Right ventricle myocardium inferior (tissue), 1 donor: ENCODE results near the gene KDM6B. TPM values are rescaled to one million over a fixed set of nuclear protein-coding genes. Genes with fewer than 3 reads are reported as not detected.
"Not testable (repeated sequence)": the region's sequence is repeated elsewhere in the genome, so short reads cannot be mapped to it uniquely, and the experiment has no call there.

Experiments used
- ATAC-seq: fragments of 200-7000 bp; cut with Tn5 transposase; one replicate; pipeline ENCODE4 v1.9.1; 2020; ENCODE audit warnings: mild to moderate bottlenecking, moderate library complexity
- DNase-seq: peaks from one replicate; pipeline ENCODE4 v3.0.0; 2021; ENCODE audit errors: missing footprints
- intact Hi-C: fragments of 100-400 bp; cut with DNase I; formaldehyde crosslinking; loops from one replicate; pipeline ENCODE4 v1.11.0; 2022
- total RNA-seq: library from RNA; stranded (reverse); fragmentation: NEBNext Ultra II Directional; extraction: Animal tissue kit (Norgen Biotek cat#: 25700); gene quantifications from one replicate; pipeline ENCODE4 v1.2.1, GENCODE V29; 2021
- donor health status: DM: no; HTN: yes; CAD: no; lungs with severe emphysema.

The KDM6B gene
- total RNA-seq, 1 donor from 2014 or later, result 25.0 TPM

GRCh38 chr17:7856811-7857712 is 23.0 kb downstream of the KDM6B start, which contains the start of gene NAA38:
TSS of gene NAA38 (minus strand) at chr17:7857559. CDS start at chr17:7857463, 96 bp downstream.
- intact Hi-C loops, result loop anchor here (1.0 to 10.0 kb wide), 6 partner anchors 14 to 615 kb away; partner anchors contain the start of genes CD68, CNTROB, GABARAP and PER1
- ATAC-seq, result peak; percentile 91
- peak; percentile 97 for DNase-seq

DNA sequence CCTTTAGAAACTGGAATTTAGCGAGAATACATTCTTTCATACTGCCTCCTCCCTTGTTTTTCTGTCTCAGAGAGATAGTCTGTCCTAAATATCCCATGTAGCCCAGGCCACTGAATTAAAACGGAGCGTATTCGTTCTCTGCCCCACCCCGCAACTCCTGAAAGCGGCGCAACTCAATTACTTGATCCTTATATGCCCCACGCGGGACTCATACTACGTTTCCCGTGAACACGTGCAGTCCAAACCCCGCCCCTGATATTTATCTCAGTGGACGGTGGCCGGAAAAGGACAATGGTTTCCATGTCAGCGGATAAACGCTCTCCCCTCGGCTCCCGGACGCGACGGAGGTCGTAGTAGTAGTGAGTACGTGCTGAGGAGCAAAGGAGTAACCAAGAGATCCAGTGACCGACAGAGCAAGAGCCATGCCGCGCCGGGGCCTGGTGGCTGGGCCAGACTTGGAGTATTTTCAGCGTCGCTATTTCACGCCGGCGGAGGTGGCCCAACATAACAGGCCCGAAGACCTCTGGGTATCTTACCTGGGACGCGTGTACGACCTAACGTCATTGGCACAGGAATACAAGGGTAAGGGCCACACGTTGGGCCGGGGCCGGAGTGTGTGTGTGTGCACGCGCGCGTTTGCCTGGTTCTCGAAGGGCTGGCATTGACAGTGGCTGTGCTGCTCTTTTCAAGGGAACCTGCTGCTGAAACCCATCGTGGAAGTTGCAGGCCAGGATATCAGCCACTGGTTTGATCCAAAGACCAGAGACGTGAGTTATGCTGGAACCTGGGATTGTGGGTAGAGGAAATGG is 23.9 kb downstream of the KDM6B start, which contains the start of gene CYB5D1:
Gene CYB5D1, plus strand, starts transcription at position 291 of the 809 bp plus-strand sequence. Its CDS starts 132 bp downstream, at position 423.
- DNase-seq (peak; percentile 93), ATAC-seq (peak; percentile 68)
- intact Hi-C loops, result loop anchor here (1.0 to 10.0 kb wide), 7 partner anchors 15 to 616 kb away; partner anchors contain the start of genes CD68, CHD3, CNTROB and GABARAP

DNA sequence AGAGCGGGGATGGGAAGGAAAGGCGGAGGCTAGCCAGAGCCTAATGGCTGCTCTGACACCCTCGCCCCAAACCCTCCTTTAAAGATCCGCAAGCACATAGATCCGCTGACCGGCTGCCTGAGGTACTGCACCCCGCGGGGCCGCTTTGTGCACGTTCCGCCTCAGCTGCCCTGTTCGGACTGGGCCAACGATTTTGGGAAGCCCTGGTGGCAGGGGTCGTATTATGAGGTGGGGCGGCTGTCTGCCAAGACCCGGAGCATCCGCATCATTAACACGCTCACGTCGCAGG is 24.4 kb downstream of the KDM6B start:
- intact Hi-C loops, result loop anchor here (2.0 to 10.0 kb wide), 5 partner anchors 30 to 616 kb away; partner anchors contain the start of genes CD68, CHD3, CNTROB and GABARAP
- DNase-seq (no peak), ATAC-seq (no peak)

DNA sequence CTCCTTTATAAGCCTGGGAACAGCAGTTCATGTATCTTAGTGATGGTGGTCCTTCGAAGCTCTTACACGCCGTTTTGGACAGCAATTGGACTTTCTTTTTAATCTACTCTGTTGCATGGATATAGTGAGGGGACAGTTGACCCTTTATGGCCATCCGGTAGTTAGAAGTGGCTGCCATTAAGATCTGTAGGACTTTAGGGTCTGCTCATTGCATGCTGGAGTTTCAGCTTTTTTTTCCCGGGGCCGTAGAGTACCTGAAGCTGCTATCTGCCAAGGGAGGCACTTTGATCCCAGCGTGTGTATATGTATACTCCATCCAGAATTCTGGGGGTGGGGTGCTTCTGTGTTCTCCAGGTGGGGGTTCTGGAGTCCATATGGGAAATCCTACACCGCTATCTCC is 25.0 kb downstream of the KDM6B start:
- no peak for DNase-seq
- no peak for ATAC-seq
- intact Hi-C loops, result loop anchor here (2.0 to 10.0 kb wide), 5 partner anchors 30 to 617 kb away; partner anchors contain the start of genes CD68, CHD3, CNTROB and GABARAP

DNA sequence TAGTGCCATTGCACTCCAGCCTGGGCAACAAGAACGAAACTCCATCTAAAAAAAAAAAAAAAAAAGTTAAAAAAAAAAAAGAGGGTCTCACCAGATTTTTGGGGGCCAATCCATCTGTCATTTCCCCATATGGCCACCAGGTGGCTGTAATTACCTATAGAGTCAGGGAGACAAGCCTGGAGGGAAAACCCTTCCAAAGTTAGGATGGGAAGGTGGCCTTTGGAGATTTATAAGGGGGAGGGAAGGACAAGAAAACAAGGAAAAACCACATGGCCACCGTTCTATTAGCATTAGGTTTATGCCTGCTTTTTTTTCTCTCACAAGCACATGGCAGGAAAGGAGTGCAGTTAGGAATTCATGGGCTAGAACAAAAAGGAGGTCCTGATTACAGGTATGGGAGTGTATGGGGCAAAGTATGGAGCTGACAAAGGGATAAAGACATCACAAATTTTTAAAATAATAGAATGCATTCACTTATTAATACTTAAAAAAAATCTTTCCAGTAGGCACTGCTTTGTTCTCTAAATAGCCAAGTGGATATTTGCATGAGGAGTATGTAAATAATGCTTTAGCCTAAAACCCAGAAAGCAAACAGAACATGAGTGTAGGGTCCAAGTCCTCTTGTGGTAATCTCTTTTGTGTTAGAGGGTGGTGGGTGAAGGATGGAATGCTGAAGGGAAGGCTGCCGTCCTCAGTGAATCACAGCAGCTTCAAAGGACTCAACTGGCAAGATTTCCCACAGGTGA is 28.8 kb downstream of the KDM6B start:
- DNase-seq (no peak), ATAC-seq (no peak)
- intact Hi-C loops, result loop anchor here (1.0 to 5.0 kb wide), 3 partner anchors 34 to 179 kb away; no protein-coding TSS in a partner anchor

- DNase-seq, ATAC-seq: not testable (repeated sequence)
- intact Hi-C loops, result loop anchor here (5.0 kb wide), 1 partner anchor 178 kb away; no protein-coding TSS in a partner anchor
Observed at GRCh38 chr17:7864384-7864783, 30.4 kb downstream of the KDM6B start.

DNA sequence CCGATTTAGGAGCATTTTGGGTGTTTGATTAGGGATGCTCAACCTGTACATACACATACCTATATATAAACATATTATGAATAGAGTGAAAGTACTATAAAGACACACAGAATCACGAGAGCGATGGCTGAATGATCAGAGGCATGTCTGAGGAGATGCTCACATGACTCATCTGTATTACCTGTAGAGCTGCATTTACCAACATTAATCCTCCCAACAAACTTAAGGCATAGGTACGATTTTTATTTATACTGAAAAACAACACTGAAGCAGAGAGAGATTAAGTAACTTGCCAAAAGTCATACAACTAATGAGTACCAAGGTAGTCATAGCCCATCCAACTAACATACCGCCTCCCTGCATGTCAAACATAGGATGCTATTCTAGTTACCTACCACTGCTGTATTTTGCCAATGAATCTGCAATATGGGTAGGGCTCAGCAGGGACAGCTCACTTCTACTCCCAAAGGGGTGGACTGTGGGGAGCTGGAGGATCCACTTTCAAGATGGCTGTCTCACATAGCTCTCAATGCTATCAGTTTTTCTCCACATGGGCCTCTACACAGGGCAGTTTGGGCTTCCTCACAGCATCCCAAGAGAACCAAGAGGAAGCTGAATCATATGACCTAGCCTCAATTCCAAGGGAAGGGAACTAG is 31.1 kb downstream of the KDM6B start:
- no peak for DNase-seq
- intact Hi-C loops, result loop anchor here (5.0 kb wide), 1 partner anchor 177 kb away; no protein-coding TSS in a partner anchor
- no peak for ATAC-seq

GRCh38 chr17:7867881-7868329 is 33.9 kb downstream of the KDM6B start:
- no peak for ATAC-seq
- no peak for DNase-seq
- intact Hi-C loops, result no loop called here

- no peak for DNase-seq
- intact Hi-C loops, result no loop called here
Observed at GRCh38 chr17:7873051-7873450, 39.0 kb downstream of the KDM6B start.

DNA sequence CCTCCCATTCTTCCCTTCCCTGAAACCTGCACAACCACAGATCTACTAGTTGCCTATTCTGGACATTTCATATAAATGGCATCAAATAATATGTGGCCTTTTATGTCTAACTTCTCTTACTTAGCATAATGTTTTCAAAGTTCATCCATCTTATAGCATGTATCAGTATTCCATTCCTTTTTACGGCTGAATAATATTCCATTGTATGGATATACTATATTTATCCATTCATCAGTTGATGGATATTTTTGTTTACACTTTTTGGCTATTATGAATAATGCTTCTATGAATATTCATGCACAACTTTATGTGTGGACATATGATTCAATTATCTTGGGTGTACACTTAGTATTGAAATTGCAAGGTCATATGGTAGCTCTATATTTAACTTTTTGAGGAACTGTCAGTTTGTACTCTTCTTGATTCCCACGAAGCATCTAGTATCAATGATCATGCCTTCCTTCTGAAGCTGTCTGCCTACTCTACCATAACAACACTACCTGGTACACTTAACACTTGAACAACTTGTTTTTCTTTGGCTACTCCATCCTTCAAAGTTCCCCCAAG is 41.9 kb downstream of the KDM6B start:
- intact Hi-C loops, result no loop called here
- DNase-seq, result no peak
- no peak for ATAC-seq

More at GRCh38 chr17:7873051-7873450, 39.0 kb downstream of the KDM6B start:
- ATAC-seq, result no peak

GRCh38 chr17:7878234-7878633 is 44.2 kb downstream of the KDM6B start:
- no peak for DNase-seq
- no peak for ATAC-seq
- intact Hi-C loops, result no loop called here

- intact Hi-C loops, result no loop called here
- DNase-seq (no peak), ATAC-seq (no peak)
Observed at GRCh38 chr17:7880076-7880868, 46.3 kb downstream of the KDM6B start.

DNA sequence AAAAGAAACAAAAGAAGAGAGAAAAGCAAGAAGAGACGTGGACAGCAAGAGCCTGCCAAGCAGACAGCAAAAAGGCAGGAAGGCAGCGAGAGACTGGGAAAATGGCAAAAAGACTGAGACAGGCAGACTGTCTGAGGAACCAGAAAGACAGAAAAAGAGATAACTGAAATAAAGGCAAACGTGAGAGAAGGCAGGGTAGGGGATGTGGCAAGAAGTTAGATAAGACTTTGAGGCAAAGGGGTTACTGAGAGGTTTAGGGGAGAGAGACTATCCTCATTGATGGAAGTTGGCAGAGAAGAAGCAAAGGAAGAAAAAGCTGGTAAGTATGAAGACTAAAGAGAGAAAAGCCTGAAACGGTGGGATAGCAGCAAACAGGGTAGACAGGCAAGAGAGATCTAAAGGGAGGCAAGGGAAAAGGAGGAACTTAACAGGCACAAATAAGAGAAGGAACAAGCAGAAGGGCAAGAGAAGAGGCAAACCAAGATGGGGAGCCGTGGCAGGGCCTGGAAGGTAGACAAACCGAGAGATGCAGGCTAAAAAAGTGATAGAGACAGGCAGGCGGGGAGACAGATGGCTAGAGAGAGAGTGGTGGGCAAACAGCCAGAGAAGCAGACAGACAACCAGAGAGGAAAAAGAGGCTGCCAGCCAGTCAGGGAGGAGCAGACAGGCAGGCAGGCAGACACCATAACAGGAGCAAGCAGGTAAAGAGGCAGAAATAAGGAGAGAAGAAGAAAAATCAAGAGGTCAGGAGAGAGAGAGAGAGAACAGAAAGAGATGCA is 47.4 kb downstream of the KDM6B start:
- no peak for DNase-seq
- ATAC-seq, result no peak
- intact Hi-C loops, result no loop called here

DNA sequence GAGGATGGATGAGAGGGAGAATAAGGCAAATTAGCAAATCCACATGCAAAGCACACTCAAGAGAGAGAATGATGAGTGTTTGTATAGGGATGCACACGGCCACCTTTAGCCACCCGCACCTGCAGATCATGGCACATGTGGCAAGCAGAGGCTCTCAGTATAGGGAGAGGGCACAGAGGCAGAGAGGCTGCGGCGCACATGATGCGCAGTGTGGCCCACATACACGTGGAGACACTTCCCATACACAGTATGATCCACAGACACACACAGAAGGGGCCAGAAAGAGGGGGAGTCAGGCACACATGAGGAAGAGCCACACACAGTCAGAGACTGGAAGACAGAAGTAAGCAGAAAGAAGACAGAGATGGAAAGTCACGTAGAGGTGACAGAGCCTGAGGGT is 48.1 kb downstream of the KDM6B start:
- intact Hi-C loops, result no loop called here
- no peak for DNase-seq
- no peak for ATAC-seq

GRCh38 chr17:7882629-7883028 is 48.6 kb downstream of the KDM6B start:
- DNase-seq (no peak), ATAC-seq (no peak)
- intact Hi-C loops, result no loop called here
